GM19452 (cell line): Measurements from ENCODE around the gene RAPGEF4.

Experiments
- ATAC-seq: cut with Tn5 transposase; IDR thresholded peaks from one replicate; pipeline ENCODE4 v1.9.1; 2021; ENCODE audit not compliant: unreplicated experiment

RAPGEF4 gene

DNA sequence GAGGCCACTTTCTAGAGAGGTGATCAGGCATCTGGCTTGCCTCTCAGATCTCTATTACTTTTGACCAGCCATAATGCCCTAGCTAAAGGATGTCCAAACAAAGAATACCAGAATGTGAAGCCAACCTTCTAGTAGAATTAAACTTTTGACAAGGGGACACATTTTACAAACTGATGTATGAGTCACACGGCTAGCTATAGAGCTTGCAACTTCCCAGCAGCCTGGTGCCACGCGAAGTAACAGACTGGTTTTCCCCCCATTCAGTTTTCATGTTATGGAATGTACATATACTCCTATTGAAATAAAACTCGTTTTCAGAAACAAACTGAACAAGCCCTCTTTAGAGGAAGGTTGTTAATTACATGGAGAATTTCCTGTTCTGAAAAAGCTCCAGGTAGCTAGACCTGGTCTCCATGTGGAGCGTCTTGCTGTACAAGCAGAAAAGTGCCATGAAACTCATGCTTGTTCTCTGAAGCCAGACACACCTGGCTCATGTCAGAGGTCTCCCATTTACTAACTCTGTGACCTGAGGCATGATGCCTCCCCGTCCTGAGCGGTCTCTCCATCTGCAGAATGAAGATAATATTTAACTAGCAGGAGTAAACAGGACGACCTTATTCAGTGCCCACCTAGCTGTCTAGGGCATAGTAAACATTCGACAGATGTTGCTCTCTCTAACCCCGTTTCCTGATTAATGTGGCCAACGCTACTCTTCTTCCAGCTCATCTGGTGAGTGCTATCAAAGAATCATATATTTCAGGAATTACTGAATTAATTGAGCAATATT, 258.5 kb downstream of the RAPGEF4 start:
- ATAC-seq: no peak

DNA sequence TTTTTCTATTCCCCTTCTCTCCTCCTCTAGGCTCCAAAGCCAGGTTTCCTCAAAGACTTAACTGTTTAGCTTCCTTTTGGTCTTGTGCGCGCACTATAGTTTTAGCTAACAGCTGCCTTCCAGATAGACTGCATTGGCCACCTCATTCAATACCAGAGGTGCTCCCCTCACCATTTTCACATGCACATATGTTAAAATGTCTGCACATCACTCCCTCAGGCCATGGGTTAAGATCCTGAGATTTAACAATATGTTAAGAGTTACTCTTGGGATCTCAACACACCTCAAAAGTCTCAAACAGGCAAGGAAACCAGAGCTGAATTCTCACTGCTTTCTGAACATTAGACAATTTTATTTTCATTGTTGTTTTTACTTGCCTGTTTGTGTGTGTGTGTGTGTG, 259.2 kb downstream of the RAPGEF4 start:
- ATAC-seq: no peak

DNA sequence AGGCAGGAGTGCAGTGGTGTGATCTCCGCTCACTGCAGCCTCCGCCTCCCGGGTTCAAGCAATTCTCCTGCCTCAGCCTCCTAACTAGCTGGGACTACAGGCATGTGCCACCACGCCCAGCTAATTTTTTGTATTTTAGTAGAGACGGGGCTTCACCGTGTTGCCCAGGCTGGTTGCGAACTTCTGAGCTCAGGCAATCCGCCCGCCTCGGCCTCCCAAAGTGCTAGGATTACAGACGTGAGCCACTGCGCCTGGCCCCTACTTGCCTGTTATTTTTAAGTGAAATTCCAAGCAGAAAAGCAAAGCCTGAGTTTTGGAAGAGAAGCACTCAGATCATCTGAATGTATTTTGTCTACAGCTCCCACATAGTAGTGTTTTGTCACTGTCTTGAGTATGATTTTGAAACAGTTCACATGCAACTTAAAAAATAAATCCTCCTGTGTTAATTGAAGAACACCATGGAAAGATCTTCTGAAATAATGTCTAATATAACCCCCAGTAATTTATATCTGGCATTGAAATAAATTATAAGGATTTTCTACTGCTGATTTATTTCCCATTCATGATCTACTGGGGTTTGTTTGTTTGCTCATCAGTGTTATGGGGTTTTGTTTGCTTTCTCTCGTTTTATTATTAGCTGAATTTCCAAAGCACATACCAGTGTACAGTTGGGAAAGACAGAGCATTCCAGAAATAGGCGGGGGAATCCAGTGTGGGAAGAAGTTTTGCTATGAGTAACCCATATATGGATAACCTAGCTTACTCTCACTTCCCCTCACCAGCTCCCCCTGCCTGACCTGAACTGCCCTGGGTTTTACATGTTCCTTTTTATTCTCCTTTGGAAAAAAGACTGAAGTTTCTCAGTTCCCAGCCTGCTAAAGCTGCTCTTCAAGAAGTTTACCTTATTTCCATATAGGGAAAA, 259.9 kb downstream of the RAPGEF4 start:
- ATAC-seq: no peak

DNA sequence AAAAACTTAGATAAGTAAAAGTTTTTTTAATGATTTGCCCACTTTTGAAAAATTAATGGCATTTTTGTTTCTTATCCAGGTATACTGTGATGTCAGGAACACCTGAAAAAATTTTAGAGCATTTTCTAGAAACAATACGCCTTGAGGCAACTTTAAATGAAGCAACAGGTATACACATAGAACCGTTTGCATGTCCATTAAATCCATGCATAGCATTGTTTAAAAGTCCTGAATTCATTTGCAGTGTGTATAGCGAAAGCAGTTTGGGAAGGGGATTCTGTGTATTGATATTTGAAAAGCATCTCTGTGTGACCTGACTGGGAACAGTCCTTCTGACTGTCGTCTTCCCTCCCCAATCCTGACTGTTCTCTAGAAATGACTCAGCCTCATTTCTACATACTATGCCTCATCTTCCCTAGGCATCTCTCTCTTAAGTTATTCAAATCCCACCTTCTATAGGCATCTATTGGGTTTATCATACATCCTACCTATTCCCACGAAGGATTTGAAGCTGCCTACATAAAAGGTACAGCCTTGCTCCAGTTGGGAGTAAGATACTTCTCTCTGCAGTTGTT, 260.8 kb downstream of the RAPGEF4 start:
- ATAC-seq: no peak

- ATAC-seq: no peak
Measured at GRCh38 chr2:172997031-172997430, 261.4 kb downstream of the RAPGEF4 start.

GRCh38 chr2:172998547-172999272, 263.1 kb downstream of the RAPGEF4 start:
- no peak for ATAC-seq

DNA sequence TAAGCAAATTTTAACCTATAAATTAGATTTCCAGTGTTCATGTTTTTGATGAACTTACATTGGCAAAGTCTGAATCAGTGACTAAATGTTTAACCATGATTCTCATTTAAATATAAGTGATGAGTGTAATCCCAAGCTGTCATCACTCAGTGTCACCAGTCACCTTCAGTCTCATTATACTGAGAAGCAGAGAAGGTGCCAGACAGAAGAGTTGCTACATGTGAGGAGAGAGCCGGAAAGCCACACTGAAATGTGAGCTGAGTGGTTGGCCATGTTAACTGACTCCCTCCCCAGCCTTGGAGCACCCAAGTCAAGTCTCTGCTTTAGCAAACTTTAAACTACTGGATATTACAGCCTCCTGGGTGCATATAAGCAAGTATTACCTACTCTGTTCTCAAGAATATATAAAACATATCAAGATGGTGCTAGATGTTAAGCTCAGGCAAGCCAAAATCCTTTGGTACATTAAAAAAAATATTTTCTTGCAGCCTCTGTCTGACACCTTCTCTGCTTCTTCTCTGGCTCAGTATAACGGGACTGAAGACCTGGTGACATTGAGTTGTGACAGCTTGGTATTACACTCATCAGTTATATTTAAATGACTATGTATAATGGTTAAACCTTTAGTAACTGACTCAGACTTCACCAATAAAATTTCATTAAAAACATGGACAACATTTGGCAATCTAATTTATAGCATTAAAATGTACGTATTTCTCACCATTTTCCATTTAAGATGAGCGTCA, 264.2 kb downstream of the RAPGEF4 start:
- no peak for ATAC-seq

- ATAC-seq: no peak
Measured at GRCh38 chr2:173001664-173002604, 266.3 kb downstream of the RAPGEF4 start.

GRCh38 chr2:173002751-173003541, 267.3 kb downstream of the RAPGEF4 start:
- no peak for ATAC-seq

DNA sequence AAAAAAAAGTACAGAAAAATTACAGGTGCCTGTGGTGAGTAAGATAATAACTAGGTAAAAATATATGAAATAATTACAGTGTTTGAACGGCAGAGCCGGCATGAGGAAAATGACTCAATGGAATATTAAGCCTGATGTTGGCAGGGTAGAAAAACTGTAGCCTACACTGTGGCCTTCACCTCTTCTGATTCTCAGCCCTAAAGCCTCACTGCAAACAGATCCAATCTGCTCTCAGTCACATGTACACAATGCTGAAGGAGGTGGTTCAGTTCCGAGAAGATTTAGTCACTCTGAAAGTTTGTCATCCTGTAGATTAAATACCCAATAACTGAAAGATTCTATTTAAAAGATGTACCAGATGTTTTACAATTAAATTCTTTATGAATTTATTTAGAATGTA, 273.1 kb downstream of the RAPGEF4 start:
- ATAC-seq: no peak

DNA sequence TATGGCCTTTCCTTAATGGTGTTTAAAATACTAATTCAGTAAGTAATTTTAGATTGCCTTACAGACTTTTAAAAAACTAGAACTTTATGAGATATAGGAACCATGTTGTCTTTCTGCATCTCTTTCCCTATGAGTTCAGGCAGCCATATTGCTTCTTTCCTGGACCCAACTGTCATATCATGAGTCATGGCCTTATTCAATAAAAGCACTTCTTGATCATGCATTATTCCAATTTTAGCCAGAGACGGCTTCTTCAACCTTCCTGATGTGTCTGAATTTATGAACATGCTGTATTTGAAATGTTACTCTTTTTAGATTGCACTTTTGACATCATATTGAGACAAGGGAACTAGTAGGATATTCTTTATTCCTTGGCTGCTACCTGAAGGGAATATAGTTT, 274.6 kb downstream of the RAPGEF4 start:
- no peak for ATAC-seq

GRCh38 chr2:173016451-173016850, 280.8 kb downstream of the RAPGEF4 start:
- no peak for ATAC-seq

- no peak for ATAC-seq
Measured at GRCh38 chr2:173017646-173018420, 282.2 kb downstream of the RAPGEF4 start.

- ATAC-seq: no peak
Measured at GRCh38 chr2:173019755-173020154, 284.1 kb downstream of the RAPGEF4 start.

DNA sequence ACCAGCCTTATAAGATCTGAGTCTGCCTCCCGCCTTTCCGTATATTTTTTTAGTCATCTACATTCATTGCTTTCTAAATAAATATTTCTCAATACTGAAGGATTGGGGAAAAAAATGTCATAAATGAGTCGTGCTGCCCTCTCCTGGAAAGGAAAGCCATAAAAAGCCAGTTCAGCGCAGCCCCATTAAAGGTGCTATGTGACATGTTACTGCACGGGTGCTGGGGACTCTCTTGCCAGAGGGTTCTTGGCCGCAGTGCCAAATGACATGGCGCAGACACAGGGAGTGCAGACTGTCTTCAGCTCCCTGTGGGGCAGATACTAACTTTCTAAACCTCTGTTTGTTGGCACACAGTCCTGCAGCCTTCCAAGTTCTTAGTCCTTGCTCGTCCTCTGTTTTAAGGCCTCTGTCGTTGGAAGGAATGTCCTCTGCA, 286.3 kb downstream of the RAPGEF4 start:
- ATAC-seq: no peak

- ATAC-seq: no peak
Measured at GRCh38 chr2:173023718-173024117, 288.1 kb downstream of the RAPGEF4 start.

DNA sequence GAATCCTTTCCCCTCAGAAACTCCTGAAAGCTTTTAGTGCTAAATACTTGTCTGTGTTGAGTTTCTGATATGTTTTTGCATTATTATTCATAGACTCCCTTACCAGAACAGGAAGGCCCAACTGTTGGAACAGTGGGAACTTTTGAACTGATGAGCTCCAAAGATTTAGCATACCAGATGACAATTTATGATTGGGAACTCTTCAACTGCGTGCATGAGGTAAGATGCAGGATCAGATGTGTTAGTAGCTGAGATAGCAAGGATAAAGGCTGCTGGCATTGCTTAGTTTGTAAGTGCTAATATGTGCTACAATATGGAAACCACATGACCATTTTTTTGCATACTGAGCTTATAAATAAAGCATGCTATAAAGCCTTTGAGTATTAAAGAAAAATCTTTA, 290.8 kb downstream of the RAPGEF4 start:
- ATAC-seq: no peak
